Amniotic epithelial cell (primary cell): Measurements from ENCODE around the gene ZNF385D.
"Not testable (repeated sequence)": the region's sequence is repeated elsewhere in the genome, so short reads cannot be mapped to it uniquely, and the experiment has no call there.

Source experiments
- DNase-seq: peaks from one replicate; pipeline ENCODE4 v3.0.0-alpha.2; 2010; ENCODE audit warnings: low read depth

The ZNF385D gene

DNA sequence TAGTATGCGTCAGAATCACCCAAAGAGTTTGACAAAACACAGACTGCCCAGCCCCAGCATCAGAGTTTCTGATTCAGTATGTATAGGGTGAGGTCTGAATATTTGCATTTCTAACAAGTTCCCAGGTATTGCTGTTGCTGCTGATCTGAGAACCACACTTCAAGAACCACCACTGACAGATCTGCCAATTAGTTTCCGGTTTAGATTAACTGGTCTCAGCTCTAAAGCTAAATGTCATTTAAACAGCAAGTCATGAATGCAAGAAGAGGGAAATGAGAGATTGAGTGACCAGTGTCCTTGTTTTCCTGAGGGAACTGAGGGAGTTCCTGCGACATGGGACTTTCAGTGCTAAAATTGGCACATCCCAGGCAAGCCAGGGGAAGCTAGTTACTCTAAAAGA lies 305.0 kb downstream of the ZNF385D start:
- DNase-seq, result no peak

DNA sequence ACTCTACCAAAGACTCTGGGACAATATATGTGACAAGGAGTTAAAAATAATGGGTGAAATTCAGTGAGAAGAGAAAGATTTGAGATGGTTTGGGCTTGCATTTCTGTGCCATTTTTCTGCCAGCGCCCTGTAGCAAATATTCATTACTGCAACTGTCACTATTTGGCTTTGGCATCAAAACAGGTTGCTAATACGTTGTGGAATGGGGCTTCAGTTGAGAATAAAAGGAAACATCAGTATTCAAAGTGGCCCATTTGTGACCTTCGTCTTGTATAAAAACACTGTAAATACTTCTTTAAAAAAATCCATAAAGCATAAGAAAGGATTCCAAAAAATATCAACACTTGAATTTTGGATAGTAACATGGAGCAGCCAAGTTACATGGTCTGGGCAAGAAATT lies 309.2 kb downstream of the ZNF385D start:
- no peak for DNase-seq

DNA sequence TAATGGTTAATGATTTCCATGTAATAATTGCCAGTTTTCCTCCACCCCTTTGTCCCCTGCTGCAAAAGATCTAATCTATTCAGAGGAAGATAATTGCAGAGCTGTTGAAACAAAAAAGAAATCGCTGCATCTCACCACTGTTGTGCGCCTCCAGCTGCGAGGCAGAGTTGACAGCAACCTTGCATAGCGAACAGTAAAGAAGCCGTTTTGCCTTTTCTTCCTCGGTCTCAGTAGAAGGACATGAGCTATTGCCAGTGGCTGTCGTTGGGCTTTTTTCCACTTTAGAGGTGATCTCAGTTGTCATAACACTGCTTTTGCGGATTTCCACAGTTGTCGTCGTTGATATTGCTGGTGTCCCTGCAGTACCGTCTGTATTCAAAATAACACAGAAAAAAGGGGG lies 314.2 kb downstream of the ZNF385D start:
- no peak for DNase-seq

DNA sequence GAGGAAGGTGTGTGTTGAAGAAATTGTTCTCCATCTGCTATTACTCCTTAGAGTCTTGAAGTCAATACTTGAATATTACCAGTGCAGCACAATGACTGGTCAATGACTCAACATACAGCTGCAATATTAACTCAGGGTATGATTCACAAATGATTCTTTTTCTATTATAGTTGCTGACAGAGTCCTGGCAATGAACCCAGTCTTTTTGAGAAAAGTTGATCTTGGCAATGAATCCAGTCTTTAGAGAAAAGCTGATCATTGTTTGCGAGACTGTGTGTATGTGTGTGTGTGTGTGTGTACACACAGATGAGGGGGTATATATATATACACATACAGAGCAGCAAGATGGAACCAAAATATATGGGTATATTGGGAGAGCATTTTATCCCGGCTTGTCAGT lies 315.1 kb downstream of the ZNF385D start:
- DNase-seq, result peak; percentile 36

- no peak for DNase-seq
Observed at GRCh38 chr3:21434310-21434709, 316.7 kb downstream of the ZNF385D start.

DNA sequence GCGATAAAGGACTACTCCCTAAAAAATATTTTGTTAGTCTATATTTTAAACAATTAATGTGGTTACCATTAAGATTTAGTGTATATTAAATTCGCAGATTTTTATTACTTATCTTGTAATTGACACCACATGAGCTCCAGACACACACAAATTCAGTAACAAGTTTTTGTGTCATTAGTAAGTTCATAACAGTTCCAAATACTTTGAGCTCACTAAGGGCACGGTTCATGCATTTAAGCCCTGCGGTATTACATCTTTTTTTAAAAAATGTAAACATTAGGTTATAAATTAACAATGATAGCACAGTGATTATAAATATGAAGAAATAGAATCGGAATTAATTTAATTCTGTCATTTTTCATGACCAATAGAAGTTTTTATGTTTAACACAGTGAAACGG lies 317.3 kb downstream of the ZNF385D start:
- DNase-seq, result no peak

- no peak for DNase-seq
Observed at GRCh38 chr3:21426920-21427319, 324.1 kb downstream of the ZNF385D start.

DNA sequence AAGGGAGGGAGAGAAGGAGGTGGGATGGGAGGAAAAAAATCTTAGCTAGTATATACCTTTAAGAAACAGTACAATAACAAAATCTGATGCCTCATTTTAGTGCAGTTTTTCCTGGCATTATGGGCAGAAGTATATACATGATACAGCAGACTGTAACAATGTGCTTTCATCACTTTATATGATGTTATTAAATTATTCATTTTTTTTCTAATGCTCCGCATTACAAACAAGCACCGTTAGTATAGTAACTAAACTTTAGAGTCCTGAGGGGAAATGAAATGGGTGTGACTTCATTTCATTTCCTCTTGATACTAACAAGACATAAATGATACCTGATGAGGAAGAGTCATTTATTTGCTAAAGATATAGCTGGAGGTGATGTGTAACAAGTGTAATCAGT lies 325.3 kb downstream of the ZNF385D start:
- no peak for DNase-seq

DNA sequence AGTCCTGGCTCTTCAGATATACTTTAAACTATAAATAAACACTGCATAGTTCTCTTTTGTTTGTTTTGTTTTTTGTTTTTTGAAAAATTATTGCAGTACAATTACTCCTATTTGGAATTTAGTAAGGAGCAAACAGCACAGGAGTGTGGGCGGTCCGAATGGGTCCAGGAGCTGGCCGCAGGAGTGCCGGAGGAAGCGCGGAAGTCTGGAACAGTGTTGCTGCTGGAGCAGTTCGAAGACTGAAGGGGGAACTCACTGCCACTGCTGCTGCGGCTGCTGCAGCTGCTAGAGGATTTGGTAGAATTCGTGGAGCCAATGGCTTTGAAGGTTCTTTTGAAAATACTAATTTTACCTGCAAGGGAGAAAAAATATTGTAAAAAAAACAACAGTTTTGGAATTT lies 329.9 kb downstream of the ZNF385D start:
- no peak for DNase-seq

GRCh38 chr3:21417991-21418390 lies 333.0 kb downstream of the ZNF385D start:
- no peak for DNase-seq

GRCh38 chr3:21414506-21414905 lies 336.5 kb downstream of the ZNF385D start:
- no peak for DNase-seq

DNA sequence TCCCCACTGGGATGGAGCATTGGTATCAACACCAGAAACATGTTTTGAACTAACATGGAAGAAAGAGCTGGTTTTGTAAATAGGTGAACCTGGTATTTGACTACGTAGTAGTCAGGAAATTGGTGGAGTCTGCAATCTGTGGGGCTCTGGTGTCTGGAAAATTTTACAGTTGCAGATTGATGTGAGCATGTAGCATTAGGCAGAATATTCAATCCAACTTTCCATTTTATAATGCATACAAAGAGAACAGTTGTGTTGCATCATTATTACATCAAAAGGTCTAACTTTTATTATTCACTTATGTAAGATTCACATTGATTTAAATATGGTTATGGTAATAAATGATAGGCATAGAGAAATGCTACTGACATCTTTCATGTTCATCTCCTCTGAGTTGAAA lies 340.0 kb downstream of the ZNF385D start:
- no peak for DNase-seq

DNA sequence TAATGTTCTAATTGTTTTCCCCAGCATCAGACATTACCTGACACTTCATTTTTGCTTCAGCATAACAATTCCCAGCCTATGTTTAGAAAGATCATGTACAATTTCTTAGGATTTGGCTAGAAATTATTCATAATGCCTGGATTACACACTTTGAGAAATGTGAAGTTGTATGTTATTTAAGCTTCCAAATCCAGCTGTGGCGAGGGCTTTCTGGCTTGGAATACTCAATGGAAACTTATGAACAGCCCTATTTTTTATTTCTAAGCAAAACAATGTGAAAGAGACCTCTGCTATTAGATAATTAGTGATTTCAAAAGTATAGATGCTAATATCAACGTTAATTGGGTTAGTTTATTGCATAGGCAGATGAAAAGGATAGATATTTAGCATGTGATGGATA lies 341.6 kb downstream of the ZNF385D start:
- no peak for DNase-seq

DNA sequence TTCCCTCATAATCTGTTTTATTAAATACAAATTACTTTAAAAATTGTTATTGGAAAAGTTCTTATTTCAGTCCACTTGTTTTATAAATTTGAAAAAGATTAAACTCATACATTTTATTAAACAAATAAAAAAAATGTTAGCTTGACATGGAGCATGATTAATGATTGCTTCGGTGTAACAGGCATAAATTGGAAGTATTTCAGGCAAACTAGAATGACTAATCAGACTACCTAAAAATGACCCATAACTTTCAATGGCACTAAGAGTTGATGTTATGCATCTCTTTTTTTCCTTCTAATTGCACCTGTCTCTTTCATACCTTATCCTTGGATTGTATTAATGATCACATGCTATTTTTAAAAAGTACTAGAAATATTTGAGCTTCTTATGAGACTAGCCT lies 343.3 kb downstream of the ZNF385D start:
- DNase-seq, result no peak

DNA sequence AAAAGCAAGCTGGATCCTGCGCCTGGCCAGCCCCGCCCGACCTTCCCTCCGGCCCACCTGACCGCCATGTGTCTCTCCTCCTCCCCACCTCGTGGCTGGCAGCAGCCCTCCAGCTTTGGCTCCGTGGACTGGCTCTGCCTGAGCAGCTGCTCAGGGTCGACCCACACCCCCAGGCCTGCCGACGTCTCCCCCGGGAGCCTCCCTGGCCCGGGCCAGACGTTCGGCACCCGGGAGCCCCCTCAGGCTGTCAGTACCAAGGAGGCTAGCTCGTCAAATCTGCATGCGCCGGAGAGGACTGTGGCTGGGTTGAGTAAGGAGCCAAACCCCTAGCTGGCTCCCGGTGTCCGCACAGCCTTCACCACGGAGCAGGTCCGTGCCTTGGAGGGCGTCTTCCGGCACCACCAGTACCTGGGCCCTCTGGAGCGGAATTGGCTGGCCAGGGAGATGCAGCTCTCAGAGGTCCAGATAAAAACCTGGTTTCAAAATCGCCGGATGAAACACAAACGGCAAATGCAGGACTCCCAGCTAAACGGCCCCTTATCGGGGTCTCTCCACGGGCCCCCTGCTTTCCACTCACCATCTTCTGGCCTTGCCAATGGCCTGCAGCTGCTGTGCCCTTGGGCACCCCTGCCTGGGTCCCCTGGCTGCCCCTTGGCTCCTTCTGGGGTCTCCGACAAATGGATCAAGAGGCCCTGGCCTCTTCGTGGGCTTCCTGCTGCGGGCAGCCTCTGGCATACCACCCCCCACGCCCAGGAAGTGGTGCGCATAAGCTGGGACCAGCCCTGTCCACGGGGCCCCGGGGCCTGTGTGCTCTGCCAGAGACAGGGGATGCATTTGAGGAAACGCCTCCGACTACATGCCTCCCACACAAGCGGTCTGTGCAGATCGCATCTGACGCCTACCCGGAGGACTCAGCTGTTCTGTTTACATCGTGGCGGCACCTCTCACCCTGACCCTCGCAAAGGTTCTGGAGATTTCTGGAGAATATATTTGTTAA lies 345.0 kb downstream of the ZNF385D start:
- no peak for DNase-seq

- DNase-seq, result no peak
Observed at GRCh38 chr3:21398461-21398860, 352.5 kb downstream of the ZNF385D start.

DNA sequence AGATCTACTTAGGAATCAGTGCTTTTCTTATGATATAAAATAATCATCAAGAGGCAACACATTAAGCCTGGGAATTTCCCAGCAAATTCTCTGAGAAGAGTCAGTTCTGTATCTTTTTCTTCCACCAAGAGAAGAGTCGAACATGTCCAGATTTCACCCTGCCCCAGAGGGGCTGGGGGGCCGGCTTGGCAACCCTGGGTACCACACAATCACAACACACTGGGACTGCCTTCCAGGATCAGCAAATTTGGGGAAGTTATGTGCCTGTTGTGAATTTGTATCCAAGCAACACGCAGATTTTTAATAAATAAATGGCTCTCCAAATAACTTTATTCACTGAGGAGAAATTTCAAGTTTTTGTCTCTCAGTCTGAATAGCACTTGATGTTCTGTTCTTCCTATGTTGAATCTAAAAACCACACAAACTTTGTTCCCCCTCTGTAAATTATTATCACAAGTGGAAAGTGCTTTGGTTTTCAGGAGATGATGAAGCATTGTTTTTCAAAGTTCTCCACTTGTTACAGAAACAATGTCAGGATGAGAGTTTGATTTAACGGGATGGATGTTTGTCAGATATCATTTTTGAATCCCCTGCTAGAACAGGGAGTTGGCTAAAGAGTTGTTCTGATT lies 357.2 kb downstream of the ZNF385D start:
- no peak for DNase-seq

- DNase-seq, result no peak
Observed at GRCh38 chr3:21392526-21392925, 358.5 kb downstream of the ZNF385D start.

DNA sequence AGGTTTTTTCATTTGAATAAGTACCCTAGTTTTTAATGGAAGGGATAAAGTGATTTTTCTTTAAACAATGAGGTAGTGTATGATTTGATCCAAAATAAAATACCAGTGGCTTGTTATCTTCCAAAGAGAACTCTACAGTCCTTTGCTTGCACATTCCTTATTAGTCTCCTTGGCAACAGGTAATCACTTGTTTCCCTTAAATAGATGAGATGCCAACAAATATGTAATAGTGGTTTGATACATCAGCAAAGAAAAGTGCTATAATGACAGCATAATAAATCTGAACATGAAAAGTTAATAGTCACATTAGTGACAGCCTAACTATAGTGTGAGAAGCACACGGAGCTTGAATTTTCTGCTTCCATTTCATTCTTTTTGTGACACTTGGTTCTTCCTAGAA lies 360.2 kb downstream of the ZNF385D start:
- no peak for DNase-seq

GRCh38 chr3:21390136-21390535 lies 360.9 kb downstream of the ZNF385D start:
- DNase-seq, result peak; percentile 9

- not testable (repeated sequence) for DNase-seq
Observed at GRCh38 chr3:21387142-21387826, 363.7 kb downstream of the ZNF385D start.

DNA sequence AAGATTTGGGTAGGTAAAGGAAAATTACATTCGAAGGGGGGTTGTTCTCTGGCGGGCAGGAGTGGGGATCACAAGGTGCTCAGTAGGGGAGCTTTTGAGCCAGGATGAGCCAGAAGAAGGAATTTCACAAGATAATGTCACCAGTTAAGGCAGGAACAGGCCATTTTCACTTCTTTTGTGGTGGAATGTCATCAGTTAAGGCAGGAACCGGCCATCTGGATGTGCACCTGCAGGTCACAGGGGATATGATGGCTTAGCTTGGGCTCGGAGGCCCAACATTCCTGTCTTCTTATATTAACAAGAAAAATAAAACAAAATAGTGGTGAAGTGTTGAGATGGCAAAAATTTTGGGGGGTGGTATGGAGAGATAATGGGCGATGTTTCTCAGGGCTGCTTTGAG lies 373.0 kb downstream of the ZNF385D start:
- not testable (repeated sequence) for DNase-seq
